ENCODE results near the gene PLEKHO1.

Gene PLEKHO1

GRCh38 chr1:150150133-150151021, 661 bp downstream of the PLEKHO1 start:
- peak; percentile 62 to 75 (median 65) for DNase-seq

- peak; percentile 48 to 56 (median 50) for DNase-seq
Observed at GRCh38 chr1:150151291-150152181, 1.8 kb downstream of the PLEKHO1 start.

- DNase-seq: no peak
Observed at GRCh38 chr1:150152182-150152536, 2.4 kb downstream of the PLEKHO1 start.

- DNase-seq: peak; percentile 63 to 79 (median 72)
Observed at GRCh38 chr1:150152772-150153456, 3.2 kb downstream of the PLEKHO1 start.

- peak in 1 of 3 donors; percentile 18 for DNase-seq
Observed at GRCh38 chr1:150154143-150154542, 4.4 kb downstream of the PLEKHO1 start.

- no peak for DNase-seq
Observed at GRCh38 chr1:150155413-150156071, 5.8 kb downstream of the PLEKHO1 start.

GRCh38 chr1:150156868-150157603, 7.3 kb downstream of the PLEKHO1 start:
- peak in 1 of 3 donors; percentile 18 for DNase-seq

- DNase-seq: peak; percentile 51 to 73 (median 68)
Observed at GRCh38 chr1:150159550-150159949, 9.8 kb downstream of the PLEKHO1 start.

- DNase-seq: peak in 2 of 3 donors; percentile 46 to 63
Observed at GRCh38 chr1:150160964-150161621, 11.4 kb downstream of the PLEKHO1 start.

GRCh38 chr1:150161747-150162581, 12.2 kb downstream of the PLEKHO1 start:
- peak in 2 of 3 donors; percentile 33 to 37 for DNase-seq

- no peak for DNase-seq
Observed at GRCh38 chr1:150162582-150162861, 12.8 kb downstream of the PLEKHO1 start.

- peak; percentile 94 to 98 (median 96) for DNase-seq
Observed at GRCh38 chr1:150162862-150163706, 13.4 kb downstream of the PLEKHO1 start.

- peak; percentile 42 to 59 (median 55) for DNase-seq
Observed at GRCh38 chr1:150164224-150164623, 14.5 kb downstream of the PLEKHO1 start.

- no peak for DNase-seq
Observed at GRCh38 chr1:150164779-150165178, 15.1 kb downstream of the PLEKHO1 start.

- peak; percentile 60 to 71 (median 64) for DNase-seq
Observed at GRCh38 chr1:150165622-150166612, 16.2 kb downstream of the PLEKHO1 start.

GRCh38 chr1:150168960-150169601, 19.4 kb downstream of the PLEKHO1 start:
- DNase-seq: peak; percentile 74 to 85 (median 76)

GRCh38 chr1:150171801-150172200, 22.1 kb downstream of the PLEKHO1 start:
- no peak for DNase-seq
